ENCODE results near the gene ACTR8. TPM values are rescaled to one million over a fixed set of nuclear protein-coding genes. Genes with fewer than 3 reads are reported as not detected.

The ACTR8 gene
- polyA plus RNA-seq, 3 donors = 8.3 to 12.2 (median 10.7) TPM

GRCh38 chr3:53862241-53862640 lies 19.7 kb downstream of the ACTR8 start:
- peaks cover 3% of the 10 kb centered on the region for H3K4me1 Mint-ChIP-seq
- Histone ChIP-seq H4K20me1 (ENCODE audit: insufficient read depth, low read length) (no peaks in the 10 kb centered on the region), H3K9me3 (replicated peaks in 1 of 2; ENCODE audit: control insufficient read depth in 1 of 2, insufficient read depth in 1 of 2, low read length in 2 of 2) (no peaks in the 10 kb centered on the region), H3K4me3 (replicated peaks in 1 of 3; ENCODE audit: low read depth in 2 of 3, low read length in 3 of 3) (no peak overlapping the region), H3K79me2 (ENCODE audit: insufficient read depth, low read length) (no peaks in the 10 kb centered on the region), H3K27ac (ENCODE audit: low read depth in 1 of 2, low read length in 2 of 2) (no peak overlapping the region), H3K9ac (ENCODE audit: insufficient read depth, low read length, poor library complexity, severe bottlenecking) (no peak overlapping the region), H3K4me2 (replicated peaks; ENCODE audit: extremely low read depth, low read length, poor library complexity, severe bottlenecking) (no peak overlapping the region), H3K27me3 (ENCODE audit: control insufficient read depth in 2 of 2, insufficient read depth in 2 of 2, low read length in 2 of 2) (no peaks in the 10 kb centered on the region), H3K4me1 (ENCODE audit: control insufficient read depth in 1 of 2, insufficient read depth in 2 of 2, low read length in 2 of 2) (no peaks in the 10 kb centered on the region), H3K36me3 (replicated peaks in 1 of 2; ENCODE audit: control insufficient read depth in 1 of 2, insufficient read depth in 2 of 2, low read length in 2 of 2) (peaks cover 26 to 86% of the 10 kb centered on the region in 2 donors), H2AFZ (ENCODE audit: insufficient read depth, low read depth, low read length, poor library complexity, severe bottlenecking) (no peak overlapping the region)
- intact Hi-C loops (cut with micrococcal nuclease) = no loop called here
- peaks cover 0 to 2% (median 1%) of the 10 kb centered on the region in 3 donors for H3K27me3 Mint-ChIP-seq (ENCODE audit: low read depth in 3 of 3)
- WGBS (ENCODE audit: insufficient coverage) = 100% methylated on average over 1 of the region's 3 CpGs
- H3K36me3 Mint-ChIP-seq = peaks cover 48 to 71% of the 10 kb centered on the region in 2 donors
- TF ChIP-seq CTCF (IDR thresholded peaks at IDR 0.05) = no peak
- no peak overlapping the region for H3K4me3 Mint-ChIP-seq
- no peak for DNase-seq
- H3K27ac Mint-ChIP-seq = no peak overlapping the region
- H3K9me3 Mint-ChIP-seq = peaks cover 0 to 3% (median 0%) of the 10 kb centered on the region in 7 donors

- Histone ChIP-seq H3K27ac (ENCODE audit: low read depth in 1 of 2, low read length in 2 of 2) (no peak overlapping the region), H3K36me3 (replicated peaks in 1 of 2; ENCODE audit: control insufficient read depth in 1 of 2, insufficient read depth in 2 of 2, low read length in 2 of 2) (peaks cover 17 to 65% of the 10 kb centered on the region in 2 donors), H2AFZ (ENCODE audit: insufficient read depth, low read depth, low read length, poor library complexity, severe bottlenecking) (no peak overlapping the region), H3K4me2 (replicated peaks; ENCODE audit: extremely low read depth, low read length, poor library complexity, severe bottlenecking) (no peak overlapping the region), H3K4me1 (ENCODE audit: control insufficient read depth in 1 of 2, insufficient read depth in 2 of 2, low read length in 2 of 2) (no peaks in the 10 kb centered on the region), H3K9me3 (replicated peaks in 1 of 2; ENCODE audit: control insufficient read depth in 1 of 2, insufficient read depth in 1 of 2, low read length in 2 of 2) (no peaks in the 10 kb centered on the region), H3K27me3 (ENCODE audit: control insufficient read depth in 2 of 2, insufficient read depth in 2 of 2, low read length in 2 of 2) (peaks cover 0 to 2% of the 10 kb centered on the region in 2 donors), H3K4me3 (replicated peaks in 1 of 3; ENCODE audit: low read depth in 2 of 3, low read length in 3 of 3) (no peak overlapping the region), H3K9ac (ENCODE audit: insufficient read depth, low read length, poor library complexity, severe bottlenecking) (no peak overlapping the region), H4K20me1 (ENCODE audit: insufficient read depth, low read length) (no peaks in the 10 kb centered on the region), H3K79me2 (ENCODE audit: insufficient read depth, low read length) (no peaks in the 10 kb centered on the region)
- Mint-ChIP-seq H3K27ac (no peak overlapping the region), H3K36me3 (peaks cover 34 to 54% of the 10 kb centered on the region in 2 donors), H3K27me3 (ENCODE audit: low read depth in 3 of 3) (peaks cover 3 to 7% (median 4%) of the 10 kb centered on the region in 3 donors), H3K4me1 (peaks cover 6% of the 10 kb centered on the region), H3K9me3 (no peaks in the 10 kb centered on the region), H3K4me3 (no peak overlapping the region)
- no peak for TF ChIP-seq CTCF (IDR thresholded peaks at IDR 0.05)
- intact Hi-C loops (cut with micrococcal nuclease) = no loop called here
- no peak for DNase-seq
- 88% methylated on average over 2 of the region's 4 CpGs for WGBS (ENCODE audit: insufficient coverage)
Observed at GRCh38 chr3:53860196-53860595, 21.8 kb downstream of the ACTR8 start.

Measured in CD14-positive monocyte (primary cell).